ENCODE measurements around the gene CAMK4. TPM values are rescaled to one million over a fixed set of nuclear protein-coding genes. Genes with fewer than 3 reads are reported as not detected.

The CAMK4 gene
- total and polyA plus RNA-seq, 9 of the 15 experiments (the other 6 are each of a cell fraction or from before 2014, with no cell fraction given), result 0.35 TPM; not detected in 8

DNA sequence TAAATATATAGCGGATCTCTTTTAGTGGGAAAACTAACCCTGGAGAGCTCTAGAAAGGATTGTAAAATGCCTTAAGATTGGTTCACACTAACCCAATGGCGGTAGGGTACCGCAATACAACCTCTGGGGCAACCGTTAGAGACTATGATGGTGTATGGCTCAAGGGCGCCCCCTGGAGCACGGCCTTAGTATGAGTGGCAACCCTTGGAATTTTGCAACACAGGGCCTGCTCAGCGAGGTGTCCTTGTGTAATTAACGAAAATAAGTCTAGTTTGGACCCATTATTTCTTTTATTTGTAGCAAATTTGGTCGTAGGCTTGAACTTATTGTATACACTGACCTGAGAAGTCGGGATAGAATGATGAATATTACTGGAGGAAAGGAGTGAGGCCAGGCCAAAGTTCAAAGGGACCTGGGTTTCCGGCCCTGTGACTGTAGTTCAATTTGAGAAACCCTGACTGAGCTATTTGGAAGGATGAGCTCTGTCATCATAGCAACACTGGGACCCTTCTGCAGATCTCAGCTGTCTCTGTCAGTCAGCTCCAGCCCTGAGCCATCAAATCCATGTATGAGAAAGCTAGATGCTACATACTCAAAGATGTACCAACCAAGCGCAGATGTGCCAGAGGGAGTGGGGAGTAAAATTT, 54.8 kb downstream of the CAMK4 start (continued):
- peak; percentile 59 for TF ChIP-seq REST (IDR thresholded peaks at IDR 0.05; ENCODE audit: borderline replicate concordance)
- TF ChIP-seq REST (CRISPR knock-in tag; IDR thresholded peaks at IDR 0.05; ENCODE audit: low read depth), result no peak
- no peak for TF ChIP-seq ARID2 (IDR thresholded peaks at IDR 0.05)
- no peak for TF ChIP-seq ATF2 (CRISPR knock-in tag; IDR thresholded peaks at IDR 0.05)
- TF ChIP-seq ZNF512 (tag; IDR thresholded peaks at IDR 0.05), result no peak
- TF ChIP-seq CEBPB (tag; IDR thresholded peaks at IDR 0.05), result peak; percentile 77
- no peak for TF ChIP-seq ZNF79 (CRISPR knock-in tag; IDR thresholded peaks at IDR 0.05; ENCODE audit: low read depth)
- TF ChIP-seq YY1 (IDR thresholded peaks at IDR 0.05; ENCODE audit: borderline replicate concordance in 1 of 3, control insufficient read depth in 1 of 3, extremely low read depth in 1 of 3, insufficient read depth in 3 of 3, insufficient read length in 1 of 3, insufficient replicate concordance in 2 of 3, low read depth in 1 of 3, low read length in 2 of 3), result peak in 1 of 3 experiments; percentile 22
- no peak for TF ChIP-seq POLR2AphosphoS2 (IDR thresholded peaks at IDR 0.05; ENCODE audit: low read length)
- TF ChIP-seq, protein P1, sequence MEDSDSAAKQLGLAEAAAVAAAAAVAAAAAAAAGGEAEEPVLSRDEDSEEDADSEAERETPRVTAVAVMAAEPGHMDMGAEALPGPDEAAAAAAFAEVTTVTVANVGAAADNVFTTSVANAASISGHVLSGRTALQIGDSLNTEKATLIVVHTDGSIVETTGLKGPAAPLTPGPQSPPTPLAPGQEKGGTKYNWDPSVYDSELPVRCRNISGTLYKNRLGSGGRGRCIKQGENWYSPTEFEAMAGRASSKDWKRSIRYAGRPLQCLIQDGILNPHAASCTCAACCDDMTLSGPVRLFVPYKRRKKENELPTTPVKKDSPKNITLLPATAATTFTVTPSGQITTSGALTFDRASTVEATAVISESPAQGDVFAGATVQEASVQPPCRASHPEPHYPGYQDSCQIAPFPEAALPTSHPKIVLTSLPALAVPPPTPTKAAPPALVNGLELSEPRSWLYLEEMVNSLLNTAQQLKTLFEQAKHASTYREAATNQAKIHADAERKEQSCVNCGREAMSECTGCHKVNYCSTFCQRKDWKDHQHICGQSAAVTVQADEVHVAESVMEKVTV (CRISPR knock-in tag; IDR thresholded peaks at IDR 0.05), result peak; percentile 54
- TF ChIP-seq SMC3 (conservative IDR thresholded peaks at IDR 0.05; ENCODE audit: insufficient read depth, low read depth, low read length), result peak; percentile 71
- TF ChIP-seq RAD21 (CRISPR knock-in tag; conservative IDR thresholded peaks at IDR 0.05 in 1 of 2, IDR thresholded peaks at IDR 0.05 in 1 of 2), result peak; percentile 67 to 79
- TF ChIP-seq ZNF436 (CRISPR knock-in tag; IDR thresholded peaks at IDR 0.05), result no peak
